Suppressor macrophage (primary cell): Measurements from ENCODE around the gene SKOR1.

Source experiments
- DNase-seq, 4 experiments: peaks; one replicate each; pipeline ENCODE4 v3.0.0-alpha.2; 2020 to 2022

SKOR1 gene

DNA sequence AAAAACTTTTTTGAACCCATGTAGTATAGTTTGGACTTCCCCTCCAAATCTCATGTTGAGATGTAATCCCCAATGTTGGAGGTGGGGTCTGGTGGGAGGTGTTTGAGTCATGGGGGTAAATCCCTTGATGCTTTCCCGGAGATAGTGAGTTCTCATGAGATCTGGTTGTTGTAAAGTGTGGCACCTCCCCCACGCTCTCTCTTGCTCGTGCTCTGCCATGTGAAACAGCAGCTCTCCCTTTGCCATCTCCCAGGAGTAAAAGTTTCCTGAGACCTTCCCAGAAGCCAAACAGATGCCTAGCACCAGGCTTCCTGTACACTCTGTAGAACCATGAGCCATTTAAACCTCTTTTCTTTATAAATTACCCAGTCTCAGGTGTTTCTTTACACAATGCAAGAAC, 30.5 kb downstream of the SKOR1 start:
- no peak for DNase-seq

DNA sequence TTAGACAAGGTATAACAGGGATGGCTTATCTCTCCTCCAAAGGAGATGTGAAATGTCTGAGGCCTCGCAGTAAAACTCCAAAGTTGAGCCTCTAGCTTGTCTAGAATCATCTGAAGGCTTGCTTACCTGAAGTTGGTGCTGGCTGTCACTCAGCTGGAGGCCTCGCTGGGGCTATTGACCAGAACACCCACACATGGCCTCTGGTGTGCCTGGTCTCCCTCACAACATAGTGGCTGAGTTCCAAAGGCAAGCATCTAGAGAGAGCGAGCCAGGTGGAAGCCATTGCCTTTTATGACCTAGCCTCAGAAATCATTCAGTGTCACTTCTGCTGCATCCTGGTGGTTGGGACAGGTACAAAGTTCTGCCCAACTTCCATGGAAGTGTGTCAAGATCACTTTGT, 31.9 kb downstream of the SKOR1 start:
- no peak for DNase-seq

DNA sequence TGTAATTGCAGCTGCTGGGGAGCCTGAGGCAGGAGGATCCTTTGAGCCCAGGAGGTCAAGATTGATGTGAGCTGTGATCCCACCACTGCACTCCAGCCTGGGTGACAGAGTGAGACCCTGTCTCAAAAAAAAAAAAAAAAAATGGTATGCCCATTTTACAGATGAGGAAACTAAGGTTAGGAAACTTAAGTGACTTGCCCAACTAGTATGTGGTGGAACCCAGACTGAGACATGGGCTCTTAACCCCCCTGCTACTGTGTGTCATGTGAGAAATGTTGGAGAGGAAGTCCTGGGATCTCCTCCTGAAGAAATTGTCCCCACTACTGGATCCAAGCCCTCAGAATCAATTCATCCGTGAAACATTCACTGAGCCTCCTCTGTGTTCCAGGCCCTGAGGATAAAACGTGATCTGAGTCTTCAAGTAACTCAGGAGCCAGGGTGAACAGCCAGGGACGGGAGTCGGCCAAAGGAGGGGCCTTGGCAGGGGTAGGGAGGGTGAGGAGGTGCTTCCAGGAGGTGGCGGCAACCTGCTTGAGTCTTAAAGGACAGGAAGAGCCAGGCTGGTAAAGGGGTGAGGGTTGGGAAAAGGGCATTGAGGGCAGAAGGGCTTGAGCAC, 34.1 kb downstream of the SKOR1 start:
- DNase-seq, result no peak

DNA sequence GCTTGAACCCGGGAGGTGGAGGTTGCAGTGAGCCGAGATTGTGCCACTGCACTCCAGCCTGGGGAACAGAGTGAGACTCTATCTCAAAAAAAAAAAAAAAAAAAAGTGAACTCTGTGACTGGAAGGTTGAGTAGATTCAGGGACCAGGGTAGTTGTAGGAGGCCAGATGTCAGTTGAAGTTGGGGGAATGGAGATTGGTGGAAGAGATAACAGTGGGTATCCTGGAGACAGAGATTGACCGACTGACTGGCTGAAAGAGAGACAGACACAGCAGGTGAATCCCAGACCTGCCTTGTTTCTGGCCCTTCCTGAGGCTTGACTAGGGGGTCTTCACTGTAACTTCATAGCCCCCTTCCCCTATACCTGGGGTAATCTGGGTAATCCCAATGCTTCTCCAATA, 36.7 kb downstream of the SKOR1 start:
- no peak for DNase-seq

DNA sequence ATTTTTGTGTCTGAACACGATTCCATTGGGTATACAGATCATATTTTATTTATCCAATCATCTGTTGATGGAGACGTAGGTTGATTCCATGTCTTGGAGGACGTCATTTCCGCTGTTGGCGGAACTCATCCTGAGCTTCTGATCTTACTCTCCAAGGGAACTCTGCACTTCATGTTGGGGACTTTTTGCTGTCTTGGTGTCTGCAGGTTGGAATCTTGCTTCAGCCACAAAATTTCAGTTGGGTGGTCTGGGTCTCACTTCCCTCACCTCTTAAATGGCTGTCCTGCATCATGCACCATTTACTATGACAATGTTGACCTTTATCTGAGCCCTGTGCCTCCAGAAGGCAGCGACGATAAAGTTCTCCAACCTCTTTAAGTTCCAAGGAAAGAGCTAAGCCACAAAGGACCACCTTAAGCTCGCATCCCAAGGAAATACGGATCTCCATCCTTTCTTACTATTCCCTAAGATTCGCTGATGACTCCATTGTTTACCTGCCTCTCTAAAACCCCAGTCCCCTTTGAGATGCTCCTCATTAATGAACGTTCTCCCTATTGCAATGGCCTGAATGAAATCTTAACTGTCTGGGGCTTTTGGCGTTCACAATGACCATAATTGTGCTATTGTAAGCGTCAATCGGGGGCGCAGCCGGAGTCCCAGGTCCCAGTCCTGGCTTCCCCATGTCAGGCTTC, 37.6 kb downstream of the SKOR1 start:
- DNase-seq, result no peak

DNA sequence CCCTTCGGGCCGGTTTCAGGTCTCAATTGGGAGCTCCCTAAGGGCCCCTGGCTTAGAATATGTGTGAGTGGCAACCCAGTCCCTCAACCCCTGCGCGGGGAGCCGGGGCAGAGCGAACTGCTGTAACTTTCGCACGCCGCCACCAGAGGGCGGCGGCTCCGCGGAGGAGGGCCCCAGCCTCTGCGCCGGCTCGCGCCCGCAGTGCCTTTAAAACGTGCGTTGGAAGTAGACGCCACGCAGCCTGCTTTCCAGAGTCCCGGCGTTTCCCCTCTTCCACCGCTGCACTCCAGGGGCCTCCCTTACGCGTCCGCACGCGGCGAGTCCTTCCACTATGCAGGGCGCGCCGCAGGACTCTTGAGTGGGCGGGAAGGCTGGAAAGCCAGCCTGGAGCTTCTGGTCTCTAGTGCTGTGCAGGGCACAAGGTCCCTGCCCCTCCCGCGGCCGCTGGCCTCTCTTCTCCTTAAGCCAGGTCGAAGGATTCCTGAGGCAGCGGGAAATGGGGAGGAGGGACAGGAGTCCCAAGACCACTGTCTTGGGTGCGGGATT, 38.2 kb downstream of the SKOR1 start:
- DNase-seq, result peak; percentile 86 to 94 (median 90)

DNA sequence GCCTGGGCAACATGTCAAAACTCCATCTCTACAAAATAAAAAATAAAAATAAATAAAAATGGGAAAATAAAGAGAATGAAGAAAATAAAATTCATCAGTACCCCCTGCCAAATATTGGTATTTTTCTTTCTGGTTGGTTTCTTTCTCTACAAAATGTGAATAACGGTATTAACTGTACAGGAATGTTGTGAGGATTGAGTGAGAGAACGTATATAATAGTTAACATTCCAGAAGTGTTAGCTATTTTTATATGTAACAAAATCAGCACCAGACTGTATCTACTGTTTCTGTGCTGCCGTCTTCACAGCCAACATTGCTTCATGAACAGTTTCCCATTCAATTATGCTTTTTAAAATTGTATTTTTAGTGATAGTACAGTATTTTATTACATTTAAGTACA, 40.0 kb downstream of the SKOR1 start:
- no peak for DNase-seq

DNA sequence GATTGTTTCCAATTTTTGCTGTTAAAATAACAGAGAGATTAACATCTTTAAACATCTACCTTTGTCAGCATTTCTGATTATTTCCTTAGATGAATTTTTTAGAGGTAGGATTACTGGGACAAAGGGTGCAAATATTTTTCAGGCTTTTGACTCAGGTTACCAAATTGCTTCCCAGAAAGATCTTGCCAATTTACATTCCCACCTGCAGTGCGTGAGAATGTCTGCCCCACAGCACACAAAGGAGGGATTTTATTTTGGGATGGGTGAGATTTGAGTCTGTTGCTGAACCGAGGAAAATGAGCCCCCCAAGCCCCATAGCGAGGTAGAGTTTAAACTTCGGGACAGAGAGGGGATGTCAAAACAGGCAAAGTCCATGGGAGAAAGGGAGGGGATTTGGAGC, 40.5 kb downstream of the SKOR1 start:
- DNase-seq, result no peak

DNA sequence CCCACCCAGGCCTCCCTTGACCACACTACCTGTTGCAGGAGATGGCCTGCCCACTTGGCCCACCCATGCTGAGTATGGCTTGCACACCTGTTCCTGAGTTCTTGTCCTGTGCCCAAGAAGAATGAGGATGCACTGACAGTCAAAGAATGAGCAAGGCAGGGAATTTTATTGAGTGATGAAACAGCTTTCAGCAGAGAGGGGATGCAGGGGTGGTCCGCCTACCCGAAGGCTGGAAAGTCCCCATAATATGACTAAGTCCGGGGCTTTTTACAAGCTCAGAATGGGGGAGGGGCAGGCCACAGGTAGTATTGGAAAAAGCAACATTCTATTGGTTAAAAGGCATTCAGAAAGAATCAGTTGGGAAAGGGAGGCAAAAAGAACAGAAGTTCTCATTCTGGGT, 44.4 kb downstream of the SKOR1 start:
- no peak for DNase-seq

DNA sequence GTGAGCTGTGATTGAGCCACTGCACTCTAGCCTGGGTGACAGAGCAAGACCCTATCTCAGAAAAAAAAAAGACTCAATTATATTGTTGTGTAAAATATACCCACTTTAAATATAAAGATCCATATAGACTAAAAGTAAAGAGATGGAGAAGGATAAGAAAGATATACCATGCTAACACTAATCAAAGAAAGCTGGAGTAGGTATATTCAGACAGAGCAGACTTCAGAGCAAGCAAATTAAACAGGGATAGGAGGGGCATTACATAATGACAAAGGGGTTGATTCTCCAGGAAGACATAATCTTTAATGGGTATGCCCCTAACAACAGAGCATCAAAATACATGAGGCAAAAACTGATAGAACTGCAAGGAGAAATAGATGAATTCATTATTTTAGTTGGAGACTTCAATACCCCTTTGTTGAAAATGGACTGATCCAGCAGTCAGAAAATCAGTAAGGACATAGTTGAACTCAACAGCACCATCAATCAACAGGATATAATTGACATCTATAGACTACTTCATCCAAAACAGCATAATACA, 45.6 kb downstream of the SKOR1 start:
- no peak for DNase-seq

DNA sequence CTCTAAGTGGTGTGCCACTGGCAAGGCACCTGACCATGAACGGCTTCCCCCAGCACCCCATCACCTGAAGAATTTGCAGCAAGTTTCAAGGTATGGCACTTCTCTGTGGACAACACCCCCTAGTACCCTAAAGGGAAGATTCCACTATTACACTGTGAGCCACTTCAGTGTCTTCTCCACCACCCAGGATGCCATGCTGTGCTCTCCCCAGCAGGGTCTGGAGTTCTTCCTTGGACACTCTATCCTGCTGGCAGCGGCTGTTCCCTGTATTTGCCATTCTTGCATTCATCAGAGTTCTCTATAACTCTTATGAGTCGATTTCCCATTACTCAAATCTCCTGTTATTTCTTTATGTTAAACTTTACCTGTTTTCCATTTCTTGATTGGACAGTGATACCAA, 48.5 kb downstream of the SKOR1 start:
- DNase-seq, result no peak

DNA sequence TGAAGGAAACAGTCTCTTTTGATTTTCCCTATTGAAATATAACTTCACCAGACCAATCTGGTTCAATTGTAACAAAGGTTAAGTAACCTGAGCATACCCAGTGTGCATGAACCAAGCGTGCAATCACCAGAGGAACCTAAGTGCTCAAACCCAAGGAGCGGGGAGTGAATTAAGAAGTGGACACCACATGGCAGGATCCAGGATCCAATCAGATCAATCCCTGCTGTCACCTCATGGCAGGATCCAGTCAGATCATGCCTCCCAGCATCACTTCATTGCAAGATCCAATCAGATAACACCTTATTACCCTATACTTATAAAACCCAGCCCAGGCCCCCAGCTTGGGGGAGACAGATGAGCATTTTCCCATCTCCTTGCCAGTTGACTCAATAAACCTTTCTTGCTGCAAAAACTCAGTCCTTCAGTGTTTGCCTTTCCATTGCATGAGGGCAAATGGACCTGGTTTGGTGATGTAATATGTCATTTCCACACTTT, 53.5 kb downstream of the SKOR1 start:
- no peak for DNase-seq

DNA sequence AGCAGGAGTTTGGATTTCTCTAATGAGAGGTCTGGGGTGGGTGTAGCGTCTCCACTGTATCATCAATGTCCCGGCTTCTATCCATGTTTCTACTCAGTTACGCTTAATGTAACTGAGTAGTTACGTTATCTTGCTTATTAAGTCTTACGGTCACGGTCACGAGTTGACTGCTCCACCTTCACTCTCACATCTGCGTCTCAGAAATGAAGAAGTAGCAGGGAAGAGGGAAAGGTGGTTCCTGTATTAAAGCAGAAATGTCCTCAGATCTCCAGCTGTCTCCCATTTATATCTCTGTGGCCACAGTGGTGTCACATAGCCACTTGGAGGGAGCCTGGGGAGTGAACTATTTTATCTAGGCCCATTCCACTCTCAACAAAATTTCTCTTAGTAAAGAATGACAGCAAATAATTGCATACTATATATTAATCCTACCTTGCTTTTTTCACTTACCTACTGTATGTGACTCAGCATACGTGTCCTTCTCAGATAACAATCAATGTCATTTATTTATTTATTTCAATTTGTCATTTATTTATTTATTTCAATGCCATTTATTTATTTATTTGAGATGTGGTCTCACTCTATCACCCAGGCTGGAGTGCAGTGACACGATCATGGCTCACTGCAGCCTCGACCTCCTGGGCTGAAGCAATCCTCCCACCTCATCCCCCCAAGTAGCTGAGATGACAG, 54.3 kb downstream of the SKOR1 start:
- DNase-seq, result peak; percentile 61 to 86 (median 76)

DNA sequence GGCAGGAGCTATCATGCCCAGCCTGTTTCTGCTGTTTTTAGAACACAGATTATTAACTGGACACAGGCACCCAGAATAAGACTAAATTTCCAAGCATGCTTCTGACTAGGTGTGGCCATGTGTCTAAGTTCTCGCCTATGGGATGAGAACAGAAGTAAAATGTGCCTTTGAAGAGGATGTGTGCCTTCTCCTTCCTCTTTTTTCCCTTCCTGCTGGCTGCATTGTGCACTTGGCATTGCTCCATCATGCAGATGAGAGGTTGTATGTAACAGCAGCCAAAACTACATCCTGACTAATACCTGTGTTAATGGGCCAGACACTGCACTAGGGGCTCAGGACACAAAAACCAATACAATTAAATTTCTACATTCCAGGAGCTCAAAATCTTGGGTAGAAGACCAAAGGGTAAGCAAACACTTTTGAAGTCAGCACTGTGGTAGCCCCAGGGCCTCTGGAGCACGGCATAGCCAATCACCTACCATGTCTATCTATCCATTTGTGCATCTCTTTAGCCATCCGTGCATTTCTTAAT, 55.4 kb downstream of the SKOR1 start:
- DNase-seq, result peak; percentile 67 to 90 (median 83)

DNA sequence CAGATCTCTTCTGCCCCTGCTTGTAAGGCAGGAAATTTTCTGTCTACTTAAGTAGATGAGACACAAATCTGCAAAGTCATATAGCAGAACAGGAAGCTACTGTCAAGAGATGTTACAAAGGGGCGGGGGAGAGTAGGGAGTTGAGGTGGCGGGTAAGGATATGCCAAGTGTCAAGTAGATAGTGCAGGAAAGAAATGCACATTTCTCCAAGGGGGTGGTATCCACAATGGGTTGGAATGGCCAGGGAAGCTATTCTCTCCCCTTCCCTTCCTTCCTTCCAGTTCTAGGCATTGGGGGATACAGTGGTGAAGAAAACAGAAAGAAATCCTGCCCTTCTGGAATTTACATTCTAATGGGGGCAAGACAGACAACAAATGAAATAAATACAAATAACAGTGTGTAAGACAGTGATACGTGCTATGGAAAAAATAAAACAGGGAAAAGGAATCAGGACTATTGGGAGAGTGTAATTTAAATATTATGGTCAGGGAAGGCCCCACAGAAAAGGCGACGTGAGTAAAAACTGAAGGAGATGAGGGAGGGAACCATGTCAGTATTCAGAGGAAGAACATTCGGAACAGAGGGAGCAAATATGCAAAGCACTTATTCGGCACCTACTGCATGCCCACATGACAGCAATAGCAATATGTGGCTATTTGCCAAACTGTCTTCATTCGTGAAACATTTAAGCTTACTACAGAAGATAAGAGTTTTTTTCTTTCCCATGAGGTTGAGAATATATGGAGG, 57.4 kb downstream of the SKOR1 start:
- peak; percentile 63 to 90 (median 84) for DNase-seq

DNA sequence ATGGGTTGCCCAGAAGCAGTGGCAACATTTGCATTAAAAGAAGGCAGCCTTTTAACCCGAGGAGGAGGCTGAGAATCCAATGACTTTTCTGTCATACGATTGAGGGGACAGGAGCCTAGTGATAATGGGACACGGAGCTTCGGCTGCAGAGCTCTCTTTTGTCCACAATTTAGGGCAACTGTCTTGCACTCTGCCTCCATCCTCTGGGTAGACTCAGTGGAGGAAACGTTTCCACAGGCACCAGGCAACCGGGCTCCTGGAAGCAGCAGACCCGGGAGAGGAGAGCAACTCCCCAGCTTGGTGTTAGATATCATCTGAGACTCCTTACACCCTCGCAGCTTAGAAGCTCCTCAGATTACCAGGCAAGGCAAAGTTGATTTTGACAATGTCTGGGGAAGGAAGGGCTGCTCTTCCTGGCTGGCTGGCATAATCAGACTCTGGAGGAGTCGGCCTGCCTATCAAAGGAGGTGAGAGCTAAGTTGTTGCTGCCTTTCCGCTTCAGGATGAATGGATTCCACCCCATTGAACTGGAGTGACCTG, 58.0 kb downstream of the SKOR1 start:
- no peak for DNase-seq

DNA sequence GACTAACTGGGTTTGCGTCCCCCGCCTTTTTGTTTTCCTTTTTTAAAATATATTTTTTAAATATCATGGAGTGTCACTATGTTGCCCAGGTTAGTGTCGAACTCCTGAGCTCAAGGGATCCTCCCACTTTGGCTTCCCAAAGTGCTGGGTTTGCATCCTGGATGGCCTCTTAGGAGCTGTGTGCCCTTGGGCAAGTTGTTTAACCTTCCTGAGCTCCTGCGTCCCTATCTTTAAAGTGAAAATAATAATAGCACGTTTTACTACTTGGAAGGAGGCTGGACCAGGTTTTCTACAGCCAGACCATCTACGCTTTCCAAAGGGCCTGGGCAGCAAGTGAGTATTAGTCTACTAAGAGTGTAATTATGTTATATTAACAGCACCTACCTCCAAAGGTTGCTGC, 58.7 kb downstream of the SKOR1 start:
- DNase-seq, result no peak
